Naive thymus-derived CD4-positive, alpha-beta T cell (primary cell): ENCODE data around the gene GPR137B. TPM values are rescaled to one million over a fixed set of nuclear protein-coding genes. Genes with fewer than 3 reads are reported as not detected.

Experiments
- ATAC-seq: fragments of 150-1000 bp; cut with Tn5 transposase; 2 replicates; pipeline ENCODE4 v1.10.0; 2021; ENCODE audit warnings: mild to moderate bottlenecking, moderate library complexity
- CTCF ChIA-PET: fragments of 350-600 bp; sonication (Branson Sonifier 250); formaldehyde crosslinking; loops from one replicate; lab custom pipeline; 2021; ENCODE audit warnings: antibody characterized with exemption; lab: Charles Lee
- POLR2A ChIA-PET: fragments of 350-600 bp; sonication (Branson Sonifier 250); formaldehyde crosslinking; loops from one replicate; lab custom pipeline; 2021; ENCODE audit warnings: antibody characterized with exemption, inconsistent platforms; lab: Charles Lee
- DNase-seq, 9 donors: peaks; one replicate each; pipeline versions ENCODE4 v3.0.0 to v3.0.0-alpha.2; 2020 to 2022; ENCODE audit warnings: mixed read lengths in 1 of 9
- H3K27ac ChIP-seq: one replicate; pipeline ENCODE4 v1.7.0; 2013; ENCODE audit warnings: mild to moderate bottlenecking, low read depth, low read length, moderate library complexity
- H3K27me3 ChIP-seq, 2 donors: one replicate each; pipeline ENCODE4 v1.7.0; 2013; ENCODE audit warnings: low read length in 2 of 2, mild to moderate bottlenecking in 2 of 2, moderate library complexity in 2 of 2; ENCODE audit not compliant: control insufficient read depth in 2 of 2, insufficient read depth in 2 of 2
- H3K36me3 ChIP-seq, 3 experiments: 1 replicate in 2 of 3; 2 replicates in 1 of 3; pipeline ENCODE4 v1.7.0; 2013; ENCODE audit warnings: low read length in 3 of 3, mild to moderate bottlenecking in 3 of 3, moderate library complexity in 1 of 3; ENCODE audit not compliant: insufficient read depth in 3 of 3, control insufficient read depth in 2 of 3
- H3K4me1 ChIP-seq, 2 donors: one replicate each; pipeline ENCODE4 v1.7.0; 2013; ENCODE audit warnings: low read length in 2 of 2, mild to moderate bottlenecking in 2 of 2, moderate library complexity in 1 of 2; ENCODE audit not compliant: control insufficient read depth in 2 of 2, insufficient read depth in 2 of 2
- H3K4me3 ChIP-seq: 2 replicates; pipeline ENCODE4 v1.7.0; 2013; ENCODE audit warnings: mild to moderate bottlenecking, low read length
- H3K9me3 ChIP-seq, 3 experiments: 1 replicate in 2 of 3; 2 replicates in 1 of 3; pipeline ENCODE4 v1.7.0; 2013; ENCODE audit warnings: low read length in 3 of 3; ENCODE audit not compliant: control insufficient read depth in 2 of 3
- H3K27ac Mint-ChIP-seq, 9 donors: one replicate each; pipeline ENCODE4 v1.8.0; 2020 to 2022; ENCODE audit warnings: mixed read lengths in 9 of 9, mild to moderate bottlenecking in 8 of 9, moderate library complexity in 5 of 9, inconsistent platforms in 2 of 9
- H3K27me3 Mint-ChIP-seq, 5 donors: one replicate each; pipeline ENCODE4 v1.8.0; 2021 to 2022; ENCODE audit warnings: mixed read lengths in 5 of 5, mild to moderate bottlenecking in 1 of 5
- H3K36me3 Mint-ChIP-seq, 5 donors: one replicate each; pipeline ENCODE4 v1.8.0; 2020 to 2022; ENCODE audit warnings: mixed read lengths in 5 of 5, mild to moderate bottlenecking in 3 of 5, inconsistent platforms in 1 of 5
- H3K4me1 Mint-ChIP-seq, 7 donors: one replicate each; pipeline ENCODE4 v1.8.0; 2020 to 2022; ENCODE audit warnings: mixed read lengths in 7 of 7, mild to moderate bottlenecking in 3 of 7, inconsistent platforms in 1 of 7
- H3K4me3 Mint-ChIP-seq, 10 donors: one replicate each; pipeline ENCODE4 v1.8.0; 2020 to 2022; ENCODE audit warnings: mild to moderate bottlenecking in 10 of 10, mixed read lengths in 10 of 10, moderate library complexity in 6 of 10, inconsistent platforms in 2 of 10
- H3K9me3 Mint-ChIP-seq, 11 donors: one replicate each; pipeline ENCODE4 v1.8.0; 2020 to 2022; ENCODE audit warnings: mixed read lengths in 11 of 11, mild to moderate bottlenecking in 4 of 11, inconsistent platforms in 1 of 11, moderate library complexity in 1 of 11
- intact Hi-C, 2 donors: fragments of 100-400 bp; cut with micrococcal nuclease; formaldehyde crosslinking; loops; one replicate each; pipeline ENCODE4 v1.15.1; 2023
- polyA plus RNA-seq, 2 donors: library from polyadenylated mRNA; unstranded; fragments of 300-500 nt; fragmentation: Illumina TruSeq; gene quantifications; one replicate each; pipeline ENCODE4 v1.2.3, GENCODE V29; 2021
- total RNA-seq, 6 experiments: library from RNA in 5 of 6; stranded (reverse) in 5 of 6; gene quantifications; 1 replicate in 5 of 6; 2 replicates in 1 of 6; pipeline ENCODE4 v1.2.3 and lab custom pipeline; 2021 to 2026

Gene GPR137B
- total and polyA plus RNA-seq, 7 experiments from 2014 or later = 2.8 to 15.3 (median 7.0) TPM

DNA sequence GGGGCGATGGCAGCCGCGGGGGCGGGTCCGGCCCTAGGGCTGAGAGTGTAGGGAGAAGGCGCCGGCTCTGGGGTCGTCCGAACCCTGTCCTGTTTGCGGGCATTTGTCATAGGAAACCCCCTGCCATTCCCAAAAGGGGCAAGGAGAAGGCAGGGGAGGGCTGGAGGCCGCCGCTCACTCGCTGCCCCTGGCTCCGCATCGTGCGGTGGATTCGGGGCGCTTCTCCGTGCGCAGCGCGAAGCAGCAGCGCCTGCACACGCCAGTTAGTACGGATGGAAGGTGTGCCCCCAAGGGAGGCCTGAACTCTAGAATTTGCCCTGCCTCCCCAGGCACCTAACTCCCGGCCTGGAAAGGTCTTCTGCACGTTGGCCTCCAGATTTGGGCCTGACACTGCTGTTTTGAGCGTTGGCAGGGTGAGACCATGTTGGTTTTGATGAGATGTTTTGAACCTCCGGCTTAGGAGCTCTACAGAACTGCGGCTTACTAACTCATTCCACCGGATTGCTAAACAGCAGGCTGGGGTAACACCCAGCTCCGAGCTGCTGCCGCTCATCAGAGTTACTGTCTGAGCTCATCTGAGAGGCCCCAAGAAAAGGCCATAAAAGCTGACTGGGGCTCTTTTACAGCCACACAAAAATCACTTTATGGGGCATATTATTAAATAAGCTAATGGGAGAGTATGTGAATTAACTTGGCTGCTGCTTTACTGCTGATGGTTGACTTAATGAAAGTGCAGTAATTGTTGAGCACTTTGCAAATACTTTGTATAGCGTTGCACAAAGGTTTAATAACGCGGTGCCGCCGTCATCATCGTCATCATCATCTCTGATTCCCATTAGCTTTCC is 987 bp downstream of the GPR137B start:
- peaks cover 12 to 15% of the 10 kb centered on the region in 2 donors for H3K4me1 ChIP-seq
- CTCF ChIA-PET = no interaction called here
- H3K27me3 Mint-ChIP-seq = peaks cover 11 to 41% (median 16%) of the 10 kb centered on the region in 5 donors
- DNase-seq (peak in 7 of 9 donors; percentile 13 to 39 (median 24)), ATAC-seq (peak; percentile 44)
- peaks cover 0 to 1% (median 0%) of the 10 kb centered on the region in 11 donors for H3K9me3 Mint-ChIP-seq
- no peaks in the 10 kb centered on the region for H3K36me3 ChIP-seq
- H3K4me3 ChIP-seq = peak overlapping the region; percentile 91
- peak overlapping the region; percentile 7 for H3K27ac ChIP-seq
- intact Hi-C loops = loop anchor here (1.0 to 10.0 kb wide), 4 partner anchors 14 to 461 kb away; partner anchors contain the start of genes HEATR1 (in 1 of the 2) and LGALS8 (in 1 of the 2)
- H3K4me3 Mint-ChIP-seq = peak overlapping the region; percentile 87 to 99 (median 97)
- POLR2A ChIA-PET = interaction anchor here (0.7 kb wide), 1 partner anchor 78 kb away, joined by 3 read pairs; the partner anchor contains the start of gene NID1
- H3K27ac Mint-ChIP-seq = peak overlapping the region in 5 of 9 donors; percentile 44 to 85 (median 68)
- H3K9me3 ChIP-seq = no peaks in the 10 kb centered on the region
- H3K4me1 Mint-ChIP-seq = peaks cover 33 to 60% (median 39%) of the 10 kb centered on the region in 7 donors
- no peaks in the 10 kb centered on the region for H3K27me3 ChIP-seq
- peaks cover 0 to 2% (median 0%) of the 10 kb centered on the region in 5 donors for H3K36me3 Mint-ChIP-seq

DNA sequence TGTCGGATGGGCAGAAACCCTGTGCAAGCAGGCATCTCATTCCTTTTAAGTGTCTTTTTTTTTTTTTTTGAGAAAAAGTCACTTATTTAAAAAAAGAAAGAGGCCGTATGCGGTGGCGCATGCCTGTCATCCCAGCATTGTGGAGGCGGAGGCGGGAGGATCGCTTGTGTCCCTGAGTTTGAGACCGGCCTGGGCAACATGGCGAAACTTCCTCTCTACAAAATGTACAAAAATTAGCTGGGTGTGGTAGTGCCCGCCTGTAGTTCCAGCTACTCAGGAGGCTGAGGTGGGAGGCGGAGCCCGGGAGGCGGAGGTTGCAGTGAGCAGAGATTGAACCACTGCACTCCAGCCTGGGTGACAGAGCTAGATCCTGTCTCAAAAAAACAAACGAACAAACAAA is 1.7 kb downstream of the GPR137B start:
- Mint-ChIP-seq H3K36me3 (peaks cover 0 to 3% (median 0%) of the 10 kb centered on the region in 5 donors), H3K27ac (no peak overlapping the region), H3K4me1 (peaks cover 33 to 64% (median 42%) of the 10 kb centered on the region in 7 donors), H3K27me3 (peaks cover 6 to 34% (median 16%) of the 10 kb centered on the region in 5 donors), H3K9me3 (peaks cover 0 to 1% (median 0%) of the 10 kb centered on the region in 11 donors), H3K4me3 (peak overlapping the region; percentile 87 to 99 (median 97))
- peaks cover 12 to 15% of the 10 kb centered on the region in 2 donors for H3K4me1 ChIP-seq
- H3K36me3 ChIP-seq = no peaks in the 10 kb centered on the region
- H3K9me3 ChIP-seq = no peaks in the 10 kb centered on the region
- H3K27ac ChIP-seq = no peak overlapping the region
- POLR2A ChIA-PET = interaction anchor here (0.7 kb wide), 1 partner anchor 79 kb away, joined by 3 read pairs; the partner anchor contains the start of gene NID1
- DNase-seq = no peak
- no peaks in the 10 kb centered on the region for H3K27me3 ChIP-seq
- H3K4me3 ChIP-seq = peak overlapping the region; percentile 91
- CTCF ChIA-PET = no interaction called here
- intact Hi-C loops = loop anchor here in 1 of 2 donors (5.0 to 10.0 kb wide), 2 partner anchors 378 to 461 kb away; partner anchors contain the start of genes HEATR1 and LGALS8
- no peak for ATAC-seq

DNA sequence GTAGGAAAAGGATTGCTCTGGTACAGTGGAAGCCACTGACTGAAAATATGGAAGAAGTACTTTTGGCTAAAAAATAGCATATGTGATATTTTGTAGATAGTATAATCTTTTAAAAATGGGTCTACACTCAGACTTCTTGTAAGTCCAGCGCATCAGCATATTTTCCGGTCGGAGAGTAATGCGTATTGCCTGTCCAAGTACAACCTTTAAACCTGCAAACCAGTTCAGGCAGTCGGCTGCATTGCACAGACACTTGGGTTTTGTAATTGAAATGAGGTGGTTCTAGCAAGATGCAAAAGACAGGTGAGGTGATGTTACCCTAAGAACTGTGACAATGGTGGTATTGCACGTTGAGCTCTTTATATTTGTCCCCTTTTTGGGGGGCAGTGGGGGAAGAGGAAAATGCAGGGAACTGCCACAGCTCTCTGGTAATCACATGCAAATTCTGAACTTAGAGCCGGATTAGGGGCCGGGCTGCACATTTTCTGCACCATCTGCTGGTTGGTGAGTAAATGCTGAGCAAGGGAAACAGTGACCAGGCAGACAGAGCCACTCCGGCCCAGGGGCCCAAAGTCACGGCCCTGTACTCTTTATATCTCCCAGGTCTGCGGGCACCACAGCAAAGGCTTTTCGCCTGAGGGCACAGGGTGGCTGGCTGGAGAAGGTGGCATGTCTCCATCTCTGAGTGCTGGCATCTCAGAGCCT is 2.3 kb downstream of the GPR137B start:
- Histone ChIP-seq H3K4me1 (peaks cover 12 to 15% of the 10 kb centered on the region in 2 donors), H3K27me3 (no peaks in the 10 kb centered on the region), H3K9me3 (no peaks in the 10 kb centered on the region), H3K27ac (no peak overlapping the region), H3K36me3 (no peaks in the 10 kb centered on the region), H3K4me3 (peak overlapping the region; percentile 20)
- ChIA-PET CTCF (no interaction called here), POLR2A (interaction anchor here (0.7 kb wide), 1 partner anchor 80 kb away, joined by 3 read pairs; the partner anchor contains the start of gene NID1)
- Mint-ChIP-seq H3K9me3 (peaks cover 0 to 1% (median 0%) of the 10 kb centered on the region in 11 donors), H3K27ac (no peak overlapping the region), H3K36me3 (peaks cover 0 to 3% (median 0%) of the 10 kb centered on the region in 5 donors), H3K27me3 (peaks cover 6 to 28% (median 16%) of the 10 kb centered on the region in 5 donors), H3K4me3 (peak overlapping the region in 8 of 10 donors; percentile 48 to 99 (median 92)), H3K4me1 (peaks cover 33 to 68% (median 43%) of the 10 kb centered on the region in 7 donors)
- DNase-seq (no peak), ATAC-seq (no peak)
- intact Hi-C loops = loop anchor here in 1 of 2 donors (5.0 to 10.0 kb wide), 2 partner anchors 378 to 460 kb away; partner anchors contain the start of genes HEATR1 and LGALS8

DNA sequence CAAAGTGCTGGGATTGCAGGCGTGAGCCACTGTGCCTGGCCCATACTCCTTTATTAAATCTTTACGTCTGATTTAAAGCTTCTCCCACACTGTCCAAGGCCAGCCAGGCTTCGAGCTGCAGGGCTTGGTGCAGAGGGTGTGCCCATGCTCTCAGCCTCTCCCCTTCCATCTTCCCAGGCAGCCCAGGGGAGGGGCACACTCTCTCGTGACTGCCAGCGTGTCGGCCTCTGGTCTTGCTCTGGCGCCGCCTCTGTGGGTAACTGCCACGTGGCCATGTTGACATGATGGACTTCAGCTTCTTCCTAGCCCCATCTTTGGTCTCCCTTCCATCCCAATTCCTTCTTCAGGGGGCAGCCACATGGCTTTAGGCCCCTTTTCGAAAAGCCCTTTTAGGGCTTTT is 4.7 kb downstream of the GPR137B start:
- H3K4me1 ChIP-seq = peaks cover 6 to 15% of the 10 kb centered on the region in 2 donors

DNA sequence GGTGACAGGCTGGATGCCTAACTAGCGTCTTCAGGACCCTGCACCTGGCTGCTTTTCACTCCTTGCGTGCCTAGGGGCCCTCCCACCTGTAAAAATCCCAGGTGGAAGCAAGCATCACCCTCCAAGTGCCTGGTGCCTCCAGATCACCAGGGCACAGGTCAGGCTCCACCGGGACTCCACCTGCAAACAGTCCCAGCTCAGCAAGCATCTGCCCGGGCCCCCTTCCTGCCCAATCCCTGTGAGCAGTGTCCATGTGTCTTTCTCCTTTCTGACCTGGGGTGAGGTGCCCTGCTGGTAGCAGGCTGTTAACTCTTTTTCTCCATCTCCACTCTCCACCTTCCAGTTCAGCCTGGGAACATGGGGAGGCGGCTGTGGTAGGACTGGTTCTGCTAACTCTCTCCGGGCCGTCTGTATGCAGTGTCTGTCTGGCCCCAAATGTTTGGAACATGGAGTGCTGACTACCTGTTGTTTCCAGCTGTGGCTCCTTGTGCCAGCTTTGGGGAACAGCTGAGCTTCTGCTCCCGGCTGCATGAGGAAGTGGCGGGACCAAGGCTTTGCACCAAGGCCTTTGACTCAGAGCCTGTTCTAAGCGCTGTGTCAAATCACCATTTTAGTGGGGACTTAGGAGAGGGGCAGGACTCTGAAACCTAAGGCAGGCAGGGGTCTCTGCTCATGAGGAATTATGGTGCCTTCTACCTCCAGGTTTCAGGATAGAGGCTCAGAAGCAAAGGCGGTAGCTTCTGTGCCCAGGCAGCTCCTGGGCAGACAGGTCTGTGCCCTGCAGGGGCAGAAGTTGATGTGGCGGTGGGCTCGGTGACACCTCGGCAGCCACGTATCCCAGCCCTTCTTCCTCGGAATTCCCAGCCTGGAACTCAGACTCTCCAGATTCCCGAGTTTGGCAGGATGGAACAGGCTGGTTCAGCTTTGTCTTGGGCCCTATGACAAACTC is 5.5 kb downstream of the GPR137B start:
- peaks cover 21 to 60% (median 31%) of the 10 kb centered on the region in 7 donors for H3K4me1 Mint-ChIP-seq
- no peaks in the 10 kb centered on the region for H3K27me3 ChIP-seq
- ATAC-seq = no peak
- H3K9me3 Mint-ChIP-seq = no peaks in the 10 kb centered on the region
- ChIA-PET POLR2A (no interaction called here), CTCF (no interaction called here)
- no peaks in the 10 kb centered on the region for H3K9me3 ChIP-seq
- no peak overlapping the region for H3K27ac Mint-ChIP-seq
- no peak overlapping the region for H3K4me3 ChIP-seq
- H3K4me1 ChIP-seq = peaks cover 6 to 15% of the 10 kb centered on the region in 2 donors
- H3K36me3 ChIP-seq = no peaks in the 10 kb centered on the region
- peaks cover 0 to 3% (median 0%) of the 10 kb centered on the region in 5 donors for H3K36me3 Mint-ChIP-seq
- DNase-seq = no peak
- peaks cover 0 to 3% (median 0%) of the 10 kb centered on the region in 5 donors for H3K27me3 Mint-ChIP-seq
- H3K4me3 Mint-ChIP-seq = no peak overlapping the region
- no peak overlapping the region for H3K27ac ChIP-seq
- intact Hi-C loops = loop anchor here in 1 of 2 donors (10.0 kb wide), 1 partner anchor 457 kb away; the partner anchor contains the start of gene HEATR1

More for the DNA sequence above, 4.7 kb downstream of the GPR137B start:
- Mint-ChIP-seq H3K27ac (no peak overlapping the region), H3K4me1 (peaks cover 21 to 63% (median 35%) of the 10 kb centered on the region in 7 donors), H3K9me3 (peaks cover 0 to 1% (median 0%) of the 10 kb centered on the region in 11 donors), H3K27me3 (peaks cover 0 to 6% (median 0%) of the 10 kb centered on the region in 5 donors), H3K36me3 (peaks cover 0 to 3% (median 0%) of the 10 kb centered on the region in 5 donors), H3K4me3 (peak overlapping the region in 1 of 10 donors; percentile 2)
- ATAC-seq (no peak), DNase-seq (no peak)
- CTCF ChIA-PET = no interaction called here
- POLR2A ChIA-PET = no interaction called here
- H3K36me3 ChIP-seq = no peaks in the 10 kb centered on the region
- no peaks in the 10 kb centered on the region for H3K9me3 ChIP-seq
- H3K27ac ChIP-seq = no peak overlapping the region
- H3K27me3 ChIP-seq = no peaks in the 10 kb centered on the region
- intact Hi-C loops = loop anchor here in 1 of 2 donors (10.0 kb wide), 1 partner anchor 458 kb away; the partner anchor contains the start of gene HEATR1
- no peak overlapping the region for H3K4me3 ChIP-seq
